Measurements from ENCODE around the gene NSG1. TPM values are rescaled to one million over a fixed set of nuclear protein-coding genes. Genes with fewer than 3 reads are reported as not detected.
"Not testable (repeated sequence)": the region's sequence is repeated elsewhere in the genome, so short reads cannot be mapped to it uniquely, and the experiment has no call there.

Gene NSG1
- total RNA-seq, 4 donors from 2014 or later, result 2.2 to 3.5 (median 2.7) TPM; not detected in 1

DNA sequence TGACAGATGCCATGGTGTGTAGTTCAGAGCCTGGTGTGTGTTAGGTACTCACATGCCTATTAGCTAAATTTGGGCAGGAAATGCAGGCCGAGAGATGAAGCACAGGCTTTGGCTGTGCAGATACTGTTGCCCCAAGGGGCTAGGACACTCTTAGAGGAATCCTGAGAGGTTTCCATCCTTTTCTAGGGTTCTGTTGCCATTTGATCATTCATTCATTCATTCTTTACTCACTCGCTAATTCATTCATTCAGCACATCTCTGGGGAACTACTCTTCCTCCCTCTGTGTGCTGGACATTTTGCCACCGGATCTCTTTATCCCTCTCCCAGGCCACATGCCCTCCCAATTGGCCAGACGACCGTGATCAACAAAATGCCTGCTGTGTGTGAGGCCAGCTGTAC, 43.9 kb upstream of the NSG1 start:
- TF ChIP-seq POLR2AphosphoS5 (IDR thresholded peaks at IDR 0.05), result no peak
- no peak for TF ChIP-seq EP300 (IDR thresholded peaks at IDR 0.05; ENCODE audit: low read depth)
- TF ChIP-seq, protein P1, sequence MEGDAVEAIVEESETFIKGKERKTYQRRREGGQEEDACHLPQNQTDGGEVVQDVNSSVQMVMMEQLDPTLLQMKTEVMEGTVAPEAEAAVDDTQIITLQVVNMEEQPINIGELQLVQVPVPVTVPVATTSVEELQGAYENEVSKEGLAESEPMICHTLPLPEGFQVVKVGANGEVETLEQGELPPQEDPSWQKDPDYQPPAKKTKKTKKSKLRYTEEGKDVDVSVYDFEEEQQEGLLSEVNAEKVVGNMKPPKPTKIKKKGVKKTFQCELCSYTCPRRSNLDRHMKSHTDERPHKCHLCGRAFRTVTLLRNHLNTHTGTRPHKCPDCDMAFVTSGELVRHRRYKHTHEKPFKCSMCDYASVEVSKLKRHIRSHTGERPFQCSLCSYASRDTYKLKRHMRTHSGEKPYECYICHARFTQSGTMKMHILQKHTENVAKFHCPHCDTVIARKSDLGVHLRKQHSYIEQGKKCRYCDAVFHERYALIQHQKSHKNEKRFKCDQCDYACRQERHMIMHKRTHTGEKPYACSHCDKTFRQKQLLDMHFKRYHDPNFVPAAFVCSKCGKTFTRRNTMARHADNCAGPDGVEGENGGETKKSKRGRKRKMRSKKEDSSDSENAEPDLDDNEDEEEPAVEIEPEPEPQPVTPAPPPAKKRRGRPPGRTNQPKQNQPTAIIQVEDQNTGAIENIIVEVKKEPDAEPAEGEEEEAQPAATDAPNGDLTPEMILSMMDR (IDR thresholded peaks at IDR 0.05), result no peak
- TF ChIP-seq POLR2A (IDR thresholded peaks at IDR 0.05), result no peak
- WGBS, 2 donors (ENCODE audit: low coverage in 1 of 2), result 77 to 85% methylated on average over 4 to 5 of the region's 5 CpGs
- Histone ChIP-seq H3K36me3 (no peaks in the 10 kb centered on the region), H3K9me3 (no peaks in the 10 kb centered on the region), H3K4me3 (no peak overlapping the region), H3K27ac (no peak overlapping the region), H3K27me3 (no peaks in the 10 kb centered on the region), H3K4me1 (no peaks in the 10 kb centered on the region)
- in situ Hi-C loops (cut with MboI; ENCODE audit: low pct_ligation_motif_present in 1 of 4, low pct_unique_long_range_greater_than_20kb in 1 of 4, low sequenced_read_pairs in 3 of 4) (loop anchor here in 1 of 4 donors (10.0 kb wide), 1 partner anchor 88 kb away; no protein-coding TSS in a partner anchor), intact Hi-C loops (cut with DNase I; ENCODE audit: low total_unique reads) (no loop called here)
- DNase-seq, result no peak

DNA sequence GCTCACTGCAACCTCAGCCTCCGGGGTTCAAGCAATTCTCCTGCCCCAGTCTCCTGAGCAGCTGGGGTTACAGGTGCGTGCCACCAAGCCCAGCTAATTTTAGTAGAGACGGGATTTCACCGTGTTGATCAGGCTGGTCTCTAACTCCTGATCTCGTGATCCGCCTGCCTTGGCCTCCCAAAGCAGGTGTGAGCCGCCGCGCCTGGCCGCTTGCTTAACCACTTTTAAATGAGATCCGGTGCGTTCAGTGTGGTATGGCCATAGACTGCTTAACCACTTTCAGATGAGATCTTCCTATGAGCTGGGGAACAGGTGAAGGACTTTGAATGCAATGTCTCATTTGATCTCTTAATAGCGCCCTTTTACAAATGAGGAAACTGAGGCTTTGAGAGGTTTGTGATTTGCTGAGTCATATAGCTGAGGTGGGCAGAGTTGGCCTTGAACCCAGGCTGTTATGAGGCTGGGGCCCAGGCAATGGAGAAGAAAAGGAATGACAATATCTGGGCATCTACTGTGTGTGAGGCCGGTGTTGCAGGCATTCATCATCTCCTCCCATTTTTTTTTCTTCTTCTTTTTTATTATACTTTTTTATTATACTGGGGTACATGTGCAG, 41.9 kb upstream of the NSG1 start:
- Histone ChIP-seq H3K9me3 (no peaks in the 10 kb centered on the region), H3K27ac (no peak overlapping the region), H3K27me3 (no peaks in the 10 kb centered on the region), H3K4me3 (no peak overlapping the region), H3K4me1 (no peaks in the 10 kb centered on the region), H3K36me3 (no peaks in the 10 kb centered on the region)
- intact Hi-C loops (cut with DNase I; ENCODE audit: low total_unique reads) (no loop called here), in situ Hi-C loops (cut with MboI; ENCODE audit: low pct_ligation_motif_present in 1 of 4, low pct_unique_long_range_greater_than_20kb in 1 of 4, low sequenced_read_pairs in 3 of 4) (loop anchor here in 1 of 4 donors (10.0 kb wide), 1 partner anchor 90 kb away; no protein-coding TSS in a partner anchor)
- peak; percentile 40 for DNase-seq
- TF ChIP-seq EP300 (IDR thresholded peaks at IDR 0.05; ENCODE audit: low read depth) (no peak), POLR2AphosphoS5 (IDR thresholded peaks at IDR 0.05) (no peak), POLR2A (IDR thresholded peaks at IDR 0.05) (no peak)
- TF ChIP-seq, protein P1 (IDR thresholded peaks at IDR 0.05), result no peak
- WGBS, 2 donors (ENCODE audit: low coverage in 1 of 2), result 71 to 80% methylated on average over 2 to 14 of the region's 14 CpGs

DNA sequence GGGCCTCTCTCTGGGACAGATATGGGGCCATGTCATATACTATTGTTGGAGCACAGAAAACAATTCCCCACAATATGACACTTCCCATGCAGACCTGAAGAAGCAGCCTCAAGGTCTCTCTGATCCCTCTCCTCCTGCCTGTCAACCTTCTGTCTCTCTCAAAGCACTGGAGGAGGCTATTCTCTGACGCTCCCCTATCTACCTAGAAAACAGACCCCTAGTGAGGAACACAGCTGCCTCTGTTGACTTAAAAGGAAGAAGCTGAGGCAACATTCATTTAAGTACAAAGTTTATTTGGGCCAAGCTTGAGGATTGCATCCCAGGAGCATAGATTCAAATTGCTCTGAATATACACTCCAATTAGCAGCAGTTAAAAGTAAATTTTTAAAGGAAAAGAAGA, 39.3 kb upstream of the NSG1 start:
- H3K4me3 ChIP-seq, result no peak overlapping the region
- H3K9me3 ChIP-seq, result no peaks in the 10 kb centered on the region
- DNase-seq, result no peak
- in situ Hi-C loops (cut with MboI; ENCODE audit: low pct_ligation_motif_present in 1 of 4, low pct_unique_long_range_greater_than_20kb in 1 of 4, low sequenced_read_pairs in 3 of 4), result loop anchor here in 1 of 4 donors (10.0 kb wide), 1 partner anchor 93 kb away; no protein-coding TSS in a partner anchor
- WGBS, 2 donors (ENCODE audit: low coverage in 1 of 2), result 32% methylated on average over 1 of the region's 1 CpG; no CpG with 5 or more reads in 1 of the 2 donors
- intact Hi-C loops (cut with DNase I; ENCODE audit: low total_unique reads), result no loop called here
- TF ChIP-seq EP300 (IDR thresholded peaks at IDR 0.05; ENCODE audit: low read depth), result no peak
- no peak for TF ChIP-seq POLR2AphosphoS5 (IDR thresholded peaks at IDR 0.05)
- TF ChIP-seq, protein P1 (IDR thresholded peaks at IDR 0.05), result no peak
- no peak for TF ChIP-seq POLR2A (IDR thresholded peaks at IDR 0.05)
- H3K27ac ChIP-seq, result no peak overlapping the region
- H3K4me1 ChIP-seq, result no peaks in the 10 kb centered on the region
- no peaks in the 10 kb centered on the region for H3K36me3 ChIP-seq
- no peaks in the 10 kb centered on the region for H3K27me3 ChIP-seq

DNA sequence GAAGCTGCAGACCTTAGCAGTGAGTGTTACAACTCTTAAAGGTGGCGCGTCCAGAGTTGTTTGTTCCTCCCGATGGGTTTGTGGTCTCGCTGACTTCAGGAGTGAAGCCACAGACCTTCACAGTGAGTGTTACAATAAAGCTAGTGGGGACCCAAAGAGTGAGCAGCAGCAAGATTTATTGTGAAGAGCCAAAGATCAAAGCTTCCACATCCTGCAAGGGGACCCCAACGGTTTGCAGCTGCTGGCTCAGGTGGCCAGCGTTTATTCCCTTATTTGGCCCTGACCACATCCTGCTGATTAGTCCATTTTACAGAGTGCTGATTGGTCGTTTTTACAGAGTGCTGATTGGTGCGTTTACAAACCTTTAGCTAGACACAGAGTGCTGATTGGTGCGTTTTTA, 38.3 kb upstream of the NSG1 start:
- H3K27ac ChIP-seq; H3K27me3 ChIP-seq; H3K9me3 ChIP-seq; H3K36me3 ChIP-seq; intact Hi-C loops (cut with DNase I; ENCODE audit: low total_unique reads); H3K4me1 ChIP-seq; DNase-seq; H3K4me3 ChIP-seq: not testable (repeated sequence)
- in situ Hi-C loops (cut with MboI; ENCODE audit: low pct_ligation_motif_present in 1 of 4, low pct_unique_long_range_greater_than_20kb in 1 of 4, low sequenced_read_pairs in 3 of 4), result loop anchor here in 1 of 4 donors (10.0 kb wide), 1 partner anchor 94 kb away; no protein-coding TSS in a partner anchor
- 30 to 73% methylated on average over 2 to 9 of the region's 9 CpGs for WGBS, 2 donors (ENCODE audit: low coverage in 1 of 2)

Measured in transverse colon (tissue), 4 donors.